HG03520 (cell line): Measurements from ENCODE around the gene ARHGEF37.

Source experiments
- ATAC-seq: cut with Tn5 transposase; IDR thresholded peaks from one replicate; pipeline ENCODE4 v1.9.1; 2021; ENCODE audit warnings: mild to moderate bottlenecking, moderate library complexity; ENCODE audit not compliant: unreplicated experiment

ARHGEF37 gene

DNA sequence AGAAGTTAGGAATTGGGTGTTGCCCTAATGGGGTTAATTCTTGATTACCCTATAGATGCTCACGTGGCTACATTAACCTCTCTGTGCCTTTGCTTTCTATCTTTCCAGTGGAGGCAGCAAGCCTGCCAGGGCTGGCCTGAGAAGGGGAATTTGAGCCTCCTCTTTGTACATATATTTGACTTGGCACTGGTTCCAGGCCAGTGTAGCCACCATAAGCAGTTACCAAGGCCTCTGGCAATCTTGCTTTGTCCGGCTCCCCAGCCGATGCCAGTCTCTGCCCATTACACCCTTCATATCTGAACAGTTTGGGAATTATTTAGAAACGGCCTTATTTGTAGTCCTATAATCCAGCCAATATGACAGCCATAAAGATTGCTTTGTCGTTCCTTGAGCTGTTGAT, 90.2 kb downstream of the ARHGEF37 start:
- ATAC-seq = no peak

DNA sequence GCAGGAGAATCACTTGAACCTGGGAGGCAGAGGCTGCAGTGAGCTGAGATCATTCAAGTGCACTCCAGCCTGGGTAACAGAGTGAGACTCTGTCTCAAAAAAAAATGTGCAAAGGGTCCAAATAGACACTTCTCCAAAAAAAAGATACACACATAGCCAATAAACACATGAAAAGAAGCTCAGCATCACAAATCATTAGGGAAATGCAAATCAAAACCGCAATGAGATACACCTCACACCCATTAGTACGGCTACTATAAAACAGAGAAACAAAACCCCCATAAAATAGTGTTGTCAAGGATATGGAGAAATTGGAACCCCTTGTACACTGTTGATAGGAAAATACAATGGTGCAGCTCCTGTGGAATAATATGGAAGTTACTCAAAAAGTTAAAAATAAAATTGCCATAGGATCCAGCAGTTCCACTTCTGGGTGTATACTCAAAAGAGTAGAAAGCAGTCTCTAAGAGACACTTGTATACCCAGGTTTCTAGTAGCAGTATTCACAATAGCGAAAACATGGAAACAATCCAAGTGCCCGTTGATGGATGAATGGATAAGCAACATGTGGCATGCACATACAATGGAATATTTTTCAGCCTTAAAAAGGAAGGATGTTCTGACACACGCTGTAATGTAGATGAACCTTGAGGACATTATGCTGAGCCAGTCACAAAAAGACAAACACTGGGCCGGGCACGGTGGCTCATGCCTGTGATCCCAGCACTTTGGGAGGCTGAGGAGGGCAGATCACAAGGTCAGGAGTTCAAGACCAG, 91.6 kb downstream of the ARHGEF37 start:
- ATAC-seq = no peak

DNA sequence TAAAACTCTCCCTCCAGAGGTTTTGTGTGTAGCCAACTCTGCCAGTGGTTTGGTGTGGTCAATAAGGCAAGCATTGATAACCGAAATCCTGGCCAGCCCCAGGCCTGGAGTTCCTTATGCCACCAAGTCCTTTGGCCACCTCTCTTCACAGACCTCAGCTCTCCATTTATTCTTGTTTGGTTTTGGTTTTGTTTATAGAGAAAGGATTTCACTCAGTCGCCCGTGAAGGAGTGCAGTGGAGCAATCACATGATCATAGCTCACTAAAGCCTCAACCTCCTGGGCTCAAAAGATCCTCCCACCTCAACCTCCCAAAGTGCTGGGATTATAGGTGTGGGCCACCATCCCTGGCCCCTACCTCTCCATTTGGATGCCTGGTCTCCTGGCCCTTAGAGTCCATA, 93.4 kb downstream of the ARHGEF37 start:
- no peak for ATAC-seq

- ATAC-seq = no peak
These were observed 94.4 kb downstream of the ARHGEF37 start for GRCh38 chr5:149675610-149676201.

GRCh38 chr5:149677731-149678130, 96.4 kb downstream of the ARHGEF37 start:
- no peak for ATAC-seq

DNA sequence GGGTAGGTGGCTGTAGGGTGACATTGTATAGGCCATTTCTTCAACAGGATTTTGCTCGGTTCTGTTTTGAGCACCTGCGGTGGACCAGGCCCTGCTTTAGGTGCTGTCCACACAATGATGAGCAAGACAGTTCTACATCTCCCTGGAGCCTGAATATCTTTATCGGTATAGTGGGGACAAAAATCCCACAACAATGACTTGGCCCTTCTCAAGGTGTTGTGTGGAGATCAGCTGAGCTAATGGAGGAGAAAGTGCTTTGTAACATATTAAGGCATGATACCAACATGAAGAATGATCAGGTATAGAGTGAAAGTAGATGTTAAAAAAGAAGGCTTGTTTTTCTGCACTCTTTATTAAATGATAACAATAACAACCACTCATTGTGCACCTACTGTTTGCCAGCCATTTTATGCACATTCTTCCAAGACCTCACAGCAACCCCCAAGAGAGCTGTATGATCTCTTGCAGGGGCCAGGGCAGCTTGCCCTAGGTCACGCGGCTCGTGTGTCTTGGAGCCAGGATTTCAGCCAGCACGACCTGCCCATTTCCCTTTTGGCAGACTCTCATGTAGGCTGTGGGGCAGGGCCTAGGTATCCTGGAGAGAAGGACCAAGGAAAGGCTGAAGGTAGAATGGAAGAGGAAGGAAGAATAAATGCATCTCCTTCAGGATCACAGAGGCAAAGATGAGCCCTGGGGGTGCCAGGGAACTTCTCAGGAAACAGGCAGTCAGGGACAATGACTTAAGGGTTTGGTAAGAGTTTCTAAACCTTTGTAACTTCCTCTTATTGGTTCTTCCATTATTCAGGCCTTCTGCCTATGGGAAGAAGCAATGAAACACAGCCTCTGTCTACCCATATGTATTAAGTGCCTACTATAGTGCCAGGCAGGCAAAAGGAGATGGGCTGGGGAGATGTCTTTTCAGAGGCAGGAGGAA, 98.8 kb downstream of the ARHGEF37 start:
- ATAC-seq = peak; percentile 30

DNA sequence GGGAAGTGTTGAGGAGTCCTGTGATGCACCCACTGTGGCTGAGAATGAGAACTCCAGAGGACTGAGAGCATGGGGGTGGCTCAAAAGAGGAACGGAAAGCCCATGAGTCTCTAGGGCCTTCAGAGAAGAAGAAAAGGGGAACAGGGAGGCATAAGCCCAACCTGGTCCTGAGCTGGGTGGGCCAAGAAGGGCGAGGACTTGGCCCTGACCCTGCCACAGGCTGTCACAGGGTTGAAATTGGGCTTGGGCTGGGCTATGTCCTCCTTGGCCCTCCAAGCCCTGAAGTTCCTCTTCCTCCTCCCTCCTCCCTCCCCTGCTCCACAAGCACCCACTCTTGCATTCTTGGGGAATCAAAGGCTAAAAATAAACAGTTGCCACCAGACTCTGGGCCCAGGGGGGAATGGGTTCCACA, 99.5 kb downstream of the ARHGEF37 start:
- peak; percentile 93 for ATAC-seq

DNA sequence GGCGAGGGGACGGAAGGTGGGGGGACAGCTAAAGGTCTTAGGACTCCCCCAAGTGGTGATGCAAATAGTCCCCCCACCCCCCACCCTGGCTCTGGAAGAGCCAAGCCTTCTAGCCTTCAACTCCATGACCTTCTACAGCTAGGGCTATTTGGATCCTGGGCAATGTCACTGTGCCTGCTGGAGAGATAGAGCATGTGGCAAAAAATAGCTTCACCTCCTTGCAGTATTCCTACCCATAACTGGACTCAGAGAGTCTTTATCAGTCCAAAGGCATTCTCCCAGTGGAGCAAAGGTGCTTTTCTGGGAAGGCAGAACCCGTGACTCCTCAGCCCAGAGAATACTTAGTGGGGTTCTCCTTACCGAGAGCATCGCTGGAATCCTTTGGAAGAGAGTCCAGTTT, 100.0 kb downstream of the ARHGEF37 start:
- no peak for ATAC-seq

GRCh38 chr5:149681922-149682321, 100.6 kb downstream of the ARHGEF37 start:
- ATAC-seq = no peak

GRCh38 chr5:149682532-149683075, 101.3 kb downstream of the ARHGEF37 start:
- no peak for ATAC-seq

DNA sequence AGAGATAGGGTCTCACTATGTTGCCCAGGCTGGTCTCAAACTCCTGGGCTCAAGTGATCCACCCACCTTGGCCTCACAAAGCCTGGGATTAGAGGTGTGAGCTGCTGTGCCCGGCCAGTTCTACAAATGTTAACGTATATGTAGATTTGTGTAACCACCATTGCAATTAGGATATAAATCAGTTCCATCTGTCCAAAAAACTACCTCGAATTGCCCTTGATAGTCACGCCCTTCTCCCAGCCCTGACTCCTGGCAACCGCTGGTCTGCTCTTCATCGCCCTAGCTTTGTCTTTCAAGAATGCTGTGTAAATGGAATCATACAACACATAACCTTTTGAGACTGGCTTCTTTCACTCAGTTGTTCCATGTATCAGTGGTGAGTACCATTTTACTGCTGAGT, 102.7 kb downstream of the ARHGEF37 start:
- no peak for ATAC-seq

- ATAC-seq = no peak
These were observed 103.1 kb downstream of the ARHGEF37 start for GRCh38 chr5:149684371-149684770.
